ENCODE results near the gene OPRD1. TPM values are rescaled to one million over a fixed set of nuclear protein-coding genes. Genes with fewer than 3 reads are reported as not detected.
"Not testable (repeated sequence)": the region's sequence is repeated elsewhere in the genome, so short reads cannot be mapped to it uniquely, and the experiment has no call there.

OPRD1 gene
- total and polyA plus RNA-seq, 9 donors: 0.17 to 0.45 (median 0.37) TPM

GRCh38 chr1:28860332-28861073 is 48.5 kb downstream of the OPRD1 start:
- Histone ChIP-seq H3K27ac (ENCODE audit: low read length) (no peak overlapping the region), H3K9me3 (replicated peaks; ENCODE audit: control insufficient read depth, low read depth, low read length) (no peaks in the 10 kb centered on the region), H3K4me3 (ENCODE audit: low read length) (no peak overlapping the region), H3K36me3 (ENCODE audit: control insufficient read depth, insufficient read depth, low read length) (no peaks in the 10 kb centered on the region), H3K27me3 (ENCODE audit: control insufficient read depth, insufficient read depth, low read length) (peaks cover 3% of the 10 kb centered on the region), H3K4me1 (ENCODE audit: control insufficient read depth, insufficient read depth, low read length) (peaks cover 5% of the 10 kb centered on the region)
- DNase-seq: no peak
- WGBS (ENCODE audit: insufficient coverage): 72% methylated on average over 2 of the region's 3 CpGs

DNA sequence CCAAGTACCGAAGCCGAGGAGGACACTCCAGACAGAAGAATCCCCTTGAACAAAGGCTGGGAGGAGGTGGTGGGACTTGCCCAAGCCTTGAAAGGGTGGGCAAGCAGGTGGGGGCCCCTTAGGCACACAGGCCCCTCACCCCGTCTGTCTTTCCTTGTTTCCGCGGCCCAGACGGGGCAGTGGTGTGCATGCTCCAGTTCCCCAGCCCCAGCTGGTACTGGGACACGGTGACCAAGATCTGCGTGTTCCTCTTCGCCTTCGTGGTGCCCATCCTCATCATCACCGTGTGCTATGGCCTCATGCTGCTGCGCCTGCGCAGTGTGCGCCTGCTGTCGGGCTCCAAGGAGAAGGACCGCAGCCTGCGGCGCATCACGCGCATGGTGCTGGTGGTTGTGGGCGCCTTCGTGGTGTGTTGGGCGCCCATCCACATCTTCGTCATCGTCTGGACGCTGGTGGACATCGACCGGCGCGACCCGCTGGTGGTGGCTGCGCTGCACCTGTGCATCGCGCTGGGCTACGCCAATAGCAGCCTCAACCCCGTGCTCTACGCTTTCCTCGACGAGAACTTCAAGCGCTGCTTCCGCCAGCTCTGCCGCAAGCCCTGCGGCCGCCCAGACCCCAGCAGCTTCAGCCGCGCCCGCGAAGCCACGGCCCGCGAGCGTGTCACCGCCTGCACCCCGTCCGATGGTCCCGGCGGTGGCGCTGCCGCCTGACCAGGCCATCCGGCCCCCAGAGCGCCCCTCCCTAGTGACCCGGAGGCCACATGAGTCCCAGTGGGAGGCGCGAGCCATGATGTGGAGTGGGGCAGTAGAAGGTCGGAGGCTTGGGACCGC is 50.8 kb downstream of the OPRD1 start:
- H3K4me3 ChIP-seq (ENCODE audit: low read length): no peak overlapping the region
- H3K27ac ChIP-seq (ENCODE audit: low read length): no peak overlapping the region
- DNase-seq: no peak
- no peaks in the 10 kb centered on the region for H3K9me3 ChIP-seq (replicated peaks; ENCODE audit: control insufficient read depth, low read depth, low read length)
- H3K36me3 ChIP-seq (ENCODE audit: control insufficient read depth, insufficient read depth, low read length): no peaks in the 10 kb centered on the region
- 89% methylated on average over 66 of the region's 66 CpGs for WGBS (ENCODE audit: insufficient coverage)
- H3K4me1 ChIP-seq (ENCODE audit: control insufficient read depth, insufficient read depth, low read length): no peaks in the 10 kb centered on the region
- peaks cover 6% of the 10 kb centered on the region for H3K27me3 ChIP-seq (ENCODE audit: control insufficient read depth, insufficient read depth, low read length)

DNA sequence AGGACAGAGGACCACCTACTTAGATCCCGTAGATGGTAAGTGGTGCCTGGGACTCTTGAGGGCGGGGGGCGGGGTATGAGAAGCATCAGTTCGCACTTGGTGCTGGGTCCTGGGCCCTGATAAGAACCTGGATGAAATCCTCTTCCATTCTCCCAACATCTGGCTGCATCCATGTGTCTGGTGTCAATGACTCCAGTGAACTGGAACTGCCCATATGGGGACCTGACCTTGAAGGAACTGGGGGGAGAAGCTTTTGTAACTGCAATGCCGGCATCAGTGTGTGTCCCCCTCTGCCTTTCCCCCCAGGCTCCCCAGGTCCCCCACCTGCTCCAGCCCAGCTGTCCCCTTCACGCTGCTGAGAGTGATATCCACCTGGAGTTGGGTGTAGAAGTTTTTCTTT is 52.7 kb downstream of the OPRD1 start:
- no peaks in the 10 kb centered on the region for H3K9me3 ChIP-seq (replicated peaks; ENCODE audit: control insufficient read depth, low read depth, low read length)
- WGBS (ENCODE audit: insufficient coverage): no CpG with 5 or more reads among the region's 6 CpGs
- peaks cover 7% of the 10 kb centered on the region for H3K27me3 ChIP-seq (ENCODE audit: control insufficient read depth, insufficient read depth, low read length)
- DNase-seq: no peak
- no peaks in the 10 kb centered on the region for H3K4me1 ChIP-seq (ENCODE audit: control insufficient read depth, insufficient read depth, low read length)
- H3K36me3 ChIP-seq (ENCODE audit: control insufficient read depth, insufficient read depth, low read length): no peaks in the 10 kb centered on the region
- H3K4me3 ChIP-seq (ENCODE audit: low read length): no peak overlapping the region
- no peak overlapping the region for H3K27ac ChIP-seq (ENCODE audit: low read length)

DNA sequence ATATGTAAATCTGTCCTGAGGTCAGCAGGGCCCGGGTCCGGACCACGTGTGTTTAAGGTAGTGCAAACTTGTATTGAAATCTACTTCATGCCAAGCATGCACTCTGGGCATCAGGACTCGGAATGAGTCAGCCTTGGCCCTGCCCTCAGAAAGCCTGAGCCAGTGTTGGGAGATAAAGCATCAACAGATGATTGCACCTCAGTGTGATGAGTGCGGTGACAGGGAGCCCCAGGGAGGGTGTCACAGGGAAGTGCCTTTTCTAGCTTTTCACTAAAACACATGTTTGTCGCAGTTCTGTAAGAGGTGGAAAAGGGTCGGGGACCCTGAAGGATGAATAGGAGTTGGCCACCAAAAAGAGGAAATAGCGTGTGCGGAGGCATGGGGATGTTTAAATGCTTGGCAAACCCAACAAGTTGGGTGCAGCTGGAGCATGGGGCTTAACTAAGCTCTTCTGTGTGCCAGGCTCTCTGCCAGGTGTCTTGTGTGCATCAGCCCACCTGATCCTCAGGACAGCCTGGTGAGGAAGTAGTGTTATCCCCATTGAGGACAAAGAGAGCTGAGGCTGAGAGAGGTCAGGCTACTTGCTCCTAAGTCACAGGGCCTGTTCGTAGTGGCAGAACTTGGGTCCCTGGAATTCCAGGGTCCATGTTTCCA is 54.2 kb downstream of the OPRD1 start:
- 77% methylated on average over 9 of the region's 10 CpGs for WGBS (ENCODE audit: insufficient coverage)
- H3K4me1 ChIP-seq (ENCODE audit: control insufficient read depth, insufficient read depth, low read length): no peaks in the 10 kb centered on the region
- no peak for DNase-seq
- no peaks in the 10 kb centered on the region for H3K9me3 ChIP-seq (replicated peaks; ENCODE audit: control insufficient read depth, low read depth, low read length)
- H3K36me3 ChIP-seq (ENCODE audit: control insufficient read depth, insufficient read depth, low read length): no peaks in the 10 kb centered on the region
- H3K27ac ChIP-seq (ENCODE audit: low read length): no peak overlapping the region
- peaks cover 7% of the 10 kb centered on the region for H3K27me3 ChIP-seq (ENCODE audit: control insufficient read depth, insufficient read depth, low read length)
- H3K4me3 ChIP-seq (ENCODE audit: low read length): no peak overlapping the region

GRCh38 chr1:28867850-28868249 is 55.9 kb downstream of the OPRD1 start:
- no peak for DNase-seq
- Histone ChIP-seq H3K36me3 (ENCODE audit: control insufficient read depth, insufficient read depth, low read length) (no peaks in the 10 kb centered on the region), H3K9me3 (replicated peaks; ENCODE audit: control insufficient read depth, low read depth, low read length) (no peaks in the 10 kb centered on the region), H3K4me3 (ENCODE audit: low read length) (no peak overlapping the region), H3K27me3 (ENCODE audit: control insufficient read depth, insufficient read depth, low read length) (peaks cover 7% of the 10 kb centered on the region), H3K27ac (ENCODE audit: low read length) (no peak overlapping the region), H3K4me1 (ENCODE audit: control insufficient read depth, insufficient read depth, low read length) (no peaks in the 10 kb centered on the region)
- 67% methylated on average over 3 of the region's 3 CpGs for WGBS (ENCODE audit: insufficient coverage)

GRCh38 chr1:28869952-28870351 is 58.0 kb downstream of the OPRD1 start:
- H3K9me3 ChIP-seq (replicated peaks; ENCODE audit: control insufficient read depth, low read depth, low read length): no peaks in the 10 kb centered on the region
- no peak for DNase-seq
- WGBS (ENCODE audit: insufficient coverage): no CpG with 5 or more reads among the region's 5 CpGs
- H3K4me3 ChIP-seq (ENCODE audit: low read length): no peak overlapping the region
- no peak overlapping the region for H3K27ac ChIP-seq (ENCODE audit: low read length)
- H3K4me1 ChIP-seq (ENCODE audit: control insufficient read depth, insufficient read depth, low read length): no peaks in the 10 kb centered on the region
- H3K36me3 ChIP-seq (ENCODE audit: control insufficient read depth, insufficient read depth, low read length): no peaks in the 10 kb centered on the region
- H3K27me3 ChIP-seq (ENCODE audit: control insufficient read depth, insufficient read depth, low read length): peaks cover 7% of the 10 kb centered on the region

GRCh38 chr1:28871631-28872401 is 59.8 kb downstream of the OPRD1 start:
- no peaks in the 10 kb centered on the region for H3K4me1 ChIP-seq (ENCODE audit: control insufficient read depth, insufficient read depth, low read length)
- no peaks in the 10 kb centered on the region for H3K36me3 ChIP-seq (ENCODE audit: control insufficient read depth, insufficient read depth, low read length)
- H3K27ac ChIP-seq (ENCODE audit: low read length): no peak overlapping the region
- H3K9me3 ChIP-seq (replicated peaks; ENCODE audit: control insufficient read depth, low read depth, low read length): no peaks in the 10 kb centered on the region
- no peak overlapping the region for H3K4me3 ChIP-seq (ENCODE audit: low read length)
- peaks cover 9% of the 10 kb centered on the region for H3K27me3 ChIP-seq (ENCODE audit: control insufficient read depth, insufficient read depth, low read length)
- no peak for DNase-seq
- 82% methylated on average over 5 of the region's 12 CpGs for WGBS (ENCODE audit: insufficient coverage)

DNA sequence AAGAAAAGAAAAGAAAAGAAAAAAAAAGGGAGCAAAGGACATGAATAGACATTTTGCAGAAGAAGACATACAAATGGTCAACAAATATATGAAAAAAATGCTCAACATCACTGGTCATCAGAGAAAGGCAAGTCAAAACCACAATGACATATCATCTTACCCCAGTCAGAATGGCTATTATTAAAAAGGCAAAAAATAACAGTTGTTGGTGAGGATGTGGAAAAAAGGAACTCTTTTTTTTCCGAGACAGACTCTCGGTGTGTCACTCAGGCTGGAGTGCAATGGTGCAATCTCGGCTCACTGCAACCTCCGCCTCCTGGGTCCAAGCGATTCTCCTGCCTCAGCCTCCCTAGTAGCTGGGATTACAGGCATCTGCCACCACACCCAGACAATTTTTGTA is 63.2 kb downstream of the OPRD1 start:
- peaks cover 13% of the 10 kb centered on the region for H3K27me3 ChIP-seq (ENCODE audit: control insufficient read depth, insufficient read depth, low read length)
- H3K36me3 ChIP-seq (ENCODE audit: control insufficient read depth, insufficient read depth, low read length); H3K9me3 ChIP-seq (replicated peaks; ENCODE audit: control insufficient read depth, low read depth, low read length); DNase-seq; H3K4me3 ChIP-seq (ENCODE audit: low read length); H3K4me1 ChIP-seq (ENCODE audit: control insufficient read depth, insufficient read depth, low read length); H3K27ac ChIP-seq (ENCODE audit: low read length): not testable (repeated sequence)
- WGBS (ENCODE audit: insufficient coverage): 67% methylated on average over 4 of the region's 5 CpGs

DNA sequence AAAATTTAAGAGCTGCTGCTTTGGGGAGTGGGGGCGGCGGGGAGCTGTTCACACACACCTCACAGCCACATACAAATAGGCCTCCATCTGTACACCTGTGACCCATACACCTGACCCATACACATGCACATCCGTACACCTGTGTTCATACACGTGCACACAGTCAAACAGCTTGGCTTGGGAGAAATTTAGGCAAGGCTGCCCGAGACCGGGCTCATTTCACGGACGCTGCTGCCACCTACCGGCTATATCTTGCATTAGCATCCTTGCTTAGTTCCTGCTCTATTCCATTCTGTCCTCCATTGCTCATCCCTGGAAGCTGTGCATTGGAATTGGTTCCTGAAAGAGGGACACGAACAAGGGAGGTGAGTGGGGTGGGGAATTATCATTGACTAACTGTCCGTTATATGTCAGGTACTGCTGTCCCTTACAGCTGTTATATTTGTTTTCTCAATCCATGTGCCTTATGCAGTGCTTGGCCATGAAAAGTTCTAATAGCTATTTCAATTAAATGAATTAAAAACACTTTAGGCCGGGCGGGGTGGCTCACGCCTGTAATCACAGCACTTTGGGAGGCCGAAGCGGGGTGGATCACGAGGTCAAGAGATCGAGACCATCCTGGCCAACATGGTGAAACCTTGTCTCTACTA is 65.3 kb downstream of the OPRD1 start:
- H3K4me1 ChIP-seq (ENCODE audit: control insufficient read depth, insufficient read depth, low read length): peaks cover 4% of the 10 kb centered on the region
- H3K9me3 ChIP-seq (replicated peaks; ENCODE audit: control insufficient read depth, low read depth, low read length): no peaks in the 10 kb centered on the region
- no peak overlapping the region for H3K4me3 ChIP-seq (ENCODE audit: low read length)
- H3K27me3 ChIP-seq (ENCODE audit: control insufficient read depth, insufficient read depth, low read length): peaks cover 13% of the 10 kb centered on the region
- 13% methylated on average over 9 of the region's 18 CpGs for WGBS (ENCODE audit: insufficient coverage)
- peak; percentile 76 for DNase-seq
- H3K27ac ChIP-seq (ENCODE audit: low read length): no peak overlapping the region
- no peaks in the 10 kb centered on the region for H3K36me3 ChIP-seq (ENCODE audit: control insufficient read depth, insufficient read depth, low read length)

Data from muscle of leg (tissue), 11 donors.